Peyer's patch (tissue), 4 donors: Measurements from ENCODE around the gene SYTL5.

Source experiments
- CTCF ChIP-seq, 6 experiments: fragments of 450-650 bp in 4 of 6; fragments of 200-600 bp in 2 of 6; sonication (generic) in 1 of 6; IDR thresholded peaks; one replicate each; pipeline ENCODE4 v1.5.1; 2017 to 2019; ENCODE audit warnings: antibody characterized with exemption in 6 of 6, mild to moderate bottlenecking in 3 of 6, moderate library complexity in 1 of 6
- POLR2A ChIP-seq, 2 donors: fragments of 450-650 bp; IDR thresholded peaks; one replicate each; pipeline ENCODE4 v1.5.1; 2017; ENCODE audit warnings: antibody characterized with exemption in 2 of 2, mild to moderate bottlenecking in 2 of 2, moderate library complexity in 2 of 2

DNA sequence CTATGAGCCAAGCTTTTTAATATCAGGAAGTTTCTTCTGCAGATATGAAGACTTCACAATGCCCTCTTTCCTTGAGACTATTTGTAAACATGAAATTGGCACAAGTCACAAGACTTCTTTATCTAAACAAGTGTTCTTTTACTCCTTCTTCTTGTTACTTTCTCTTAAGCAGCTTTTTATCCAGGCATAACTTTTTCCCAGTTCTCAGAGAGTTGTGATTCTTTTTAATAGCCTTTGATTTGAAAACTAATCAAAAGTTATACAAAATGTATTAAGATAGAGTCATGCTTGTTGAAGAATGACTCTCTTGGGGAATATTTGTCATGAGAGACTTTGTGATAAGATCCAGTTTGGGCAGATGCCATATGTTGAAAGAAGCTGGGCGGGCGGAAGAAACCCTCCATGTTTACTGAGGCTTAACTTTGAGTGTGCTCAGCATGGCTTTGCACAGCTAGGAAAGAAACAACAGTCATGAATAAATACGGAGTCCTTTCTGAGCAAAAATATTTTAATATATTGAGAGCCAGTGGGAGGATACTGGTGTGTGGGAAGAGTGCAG lies 39.3 kb downstream of the SYTL5 start:
- TF ChIP-seq CTCF (IDR thresholded peaks at IDR 0.05): no peak
- no peak for TF ChIP-seq POLR2A (IDR thresholded peaks at IDR 0.05)
